Measurements from ENCODE around the gene ITIH2.

ITIH2 gene

GRCh38 chr10:7795605-7796004 lies 92.5 kb downstream of the ITIH2 start:
- Histone ChIP-seq H3K27me3 (no peaks in the 10 kb centered on the region), H3K4me1 (peaks cover 0 to 45% (median 13%) of the 10 kb centered on the region in 4 donors), H3K36me3 (peaks cover 34 to 36% (median 36%) of the 10 kb centered on the region in 3 donors), H3K9me3 (no peaks in the 10 kb centered on the region), H3K4me3 (no peak overlapping the region), H3K27ac (no peak overlapping the region)
- TF ChIP-seq, protein P1, sequence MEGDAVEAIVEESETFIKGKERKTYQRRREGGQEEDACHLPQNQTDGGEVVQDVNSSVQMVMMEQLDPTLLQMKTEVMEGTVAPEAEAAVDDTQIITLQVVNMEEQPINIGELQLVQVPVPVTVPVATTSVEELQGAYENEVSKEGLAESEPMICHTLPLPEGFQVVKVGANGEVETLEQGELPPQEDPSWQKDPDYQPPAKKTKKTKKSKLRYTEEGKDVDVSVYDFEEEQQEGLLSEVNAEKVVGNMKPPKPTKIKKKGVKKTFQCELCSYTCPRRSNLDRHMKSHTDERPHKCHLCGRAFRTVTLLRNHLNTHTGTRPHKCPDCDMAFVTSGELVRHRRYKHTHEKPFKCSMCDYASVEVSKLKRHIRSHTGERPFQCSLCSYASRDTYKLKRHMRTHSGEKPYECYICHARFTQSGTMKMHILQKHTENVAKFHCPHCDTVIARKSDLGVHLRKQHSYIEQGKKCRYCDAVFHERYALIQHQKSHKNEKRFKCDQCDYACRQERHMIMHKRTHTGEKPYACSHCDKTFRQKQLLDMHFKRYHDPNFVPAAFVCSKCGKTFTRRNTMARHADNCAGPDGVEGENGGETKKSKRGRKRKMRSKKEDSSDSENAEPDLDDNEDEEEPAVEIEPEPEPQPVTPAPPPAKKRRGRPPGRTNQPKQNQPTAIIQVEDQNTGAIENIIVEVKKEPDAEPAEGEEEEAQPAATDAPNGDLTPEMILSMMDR (IDR thresholded peaks at IDR 0.05): no peak
- intact Hi-C loops (cut with DNase I; ENCODE audit: low total_unique reads): no loop called here
- DNase-seq: no peak

- Histone ChIP-seq H3K4me3 (no peak overlapping the region), H3K36me3 (peaks cover 54 to 55% (median 54%) of the 10 kb centered on the region in 3 donors), H3K9me3 (no peaks in the 10 kb centered on the region), H3K27ac (no peak overlapping the region), H3K4me1 (peaks cover 0 to 27% (median 2%) of the 10 kb centered on the region in 4 donors), H3K27me3 (no peaks in the 10 kb centered on the region)
- intact Hi-C loops (cut with DNase I; ENCODE audit: low total_unique reads): no loop called here
- TF ChIP-seq, protein P1 (IDR thresholded peaks at IDR 0.05): no peak
- no peak for DNase-seq
Observed at GRCh38 chr10:7797582-7797981, 94.5 kb downstream of the ITIH2 start.

Data from tibial artery (tissue), 4 donors.